HG02970 (cell line): Measurements from ENCODE around the gene SIRT7.

Source experiments
- ATAC-seq: cut with Tn5 transposase; IDR thresholded peaks from one replicate; pipeline ENCODE4 v1.9.1; 2021; ENCODE audit warnings: mild to moderate bottlenecking, moderate library complexity, moderate number of reproducible peaks; ENCODE audit not compliant: unreplicated experiment, low FRiP score

Gene SIRT7

DNA sequence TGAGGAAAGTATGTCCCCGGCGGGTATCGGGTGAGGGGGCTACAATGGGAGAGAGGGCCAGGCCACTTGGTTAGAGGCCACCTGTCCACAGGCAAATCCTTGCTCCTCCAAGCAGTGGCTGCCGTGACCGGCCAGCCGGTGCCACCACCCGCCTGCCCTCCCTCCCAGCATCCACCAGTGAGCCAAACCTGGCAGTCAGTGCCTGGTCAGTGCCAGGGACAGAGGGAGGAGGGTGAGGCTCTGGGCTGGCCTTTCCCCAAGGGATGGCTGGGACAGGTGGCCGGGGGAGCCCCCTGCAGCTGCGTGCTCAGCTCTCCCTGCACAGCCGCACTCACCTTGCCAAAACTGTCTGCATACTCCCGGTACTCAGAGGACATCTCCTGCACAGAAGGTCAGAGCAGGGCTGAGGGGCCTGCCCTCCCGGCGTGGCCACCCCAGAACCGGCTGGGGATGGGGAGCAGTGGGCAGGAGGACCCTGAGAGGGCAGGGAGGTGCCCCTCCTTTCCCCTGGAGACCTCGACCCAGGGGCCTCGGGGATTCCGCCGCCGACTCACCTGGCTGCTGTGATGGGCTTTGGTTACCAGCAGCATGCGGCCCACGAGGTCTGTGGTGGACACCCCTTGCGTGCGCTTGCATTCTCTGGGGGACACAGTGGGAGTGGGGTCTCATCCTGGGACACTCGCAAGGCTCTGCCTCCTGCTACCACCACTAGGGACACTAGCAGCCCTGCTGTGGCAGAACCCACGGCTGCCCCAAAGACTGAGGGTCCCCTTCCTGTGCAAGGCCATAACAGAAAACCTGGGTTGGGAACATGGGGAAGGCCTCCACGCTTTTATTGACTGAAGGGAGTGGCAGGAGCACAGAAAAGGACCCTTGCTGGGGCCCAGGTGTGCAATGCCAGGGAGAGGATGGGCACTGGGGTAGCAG, 10.5 kb downstream of the SIRT7 start:
- ATAC-seq, result no peak

GRCh38 chr17:81906476-81907218, 11.3 kb downstream of the SIRT7 start:
- ATAC-seq, result no peak

- no peak for ATAC-seq
Observed at GRCh38 chr17:81905993-81906392, 12.0 kb downstream of the SIRT7 start.

DNA sequence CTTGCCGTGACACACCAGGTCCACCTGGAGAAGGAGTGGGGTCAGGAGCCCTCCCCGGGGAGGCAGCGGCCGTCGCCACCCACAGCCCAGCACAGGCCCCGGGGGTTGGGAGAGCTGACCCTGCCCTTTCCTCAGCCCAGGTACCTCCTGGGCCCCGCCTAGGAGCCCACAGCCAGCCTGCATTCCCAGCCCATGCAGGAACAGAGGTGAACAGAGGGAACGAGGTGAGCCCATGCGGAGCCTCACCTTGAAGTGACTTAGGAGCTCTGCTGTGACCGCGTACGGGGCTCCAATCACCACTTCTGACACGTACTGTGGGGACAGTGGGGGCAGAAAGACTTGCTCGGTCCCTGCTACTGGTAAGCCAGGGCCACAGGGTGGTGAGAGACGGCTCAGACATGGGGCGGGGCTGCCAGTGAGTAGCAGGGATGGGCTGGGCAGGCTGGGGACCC, 12.5 kb downstream of the SIRT7 start:
- no peak for ATAC-seq

DNA sequence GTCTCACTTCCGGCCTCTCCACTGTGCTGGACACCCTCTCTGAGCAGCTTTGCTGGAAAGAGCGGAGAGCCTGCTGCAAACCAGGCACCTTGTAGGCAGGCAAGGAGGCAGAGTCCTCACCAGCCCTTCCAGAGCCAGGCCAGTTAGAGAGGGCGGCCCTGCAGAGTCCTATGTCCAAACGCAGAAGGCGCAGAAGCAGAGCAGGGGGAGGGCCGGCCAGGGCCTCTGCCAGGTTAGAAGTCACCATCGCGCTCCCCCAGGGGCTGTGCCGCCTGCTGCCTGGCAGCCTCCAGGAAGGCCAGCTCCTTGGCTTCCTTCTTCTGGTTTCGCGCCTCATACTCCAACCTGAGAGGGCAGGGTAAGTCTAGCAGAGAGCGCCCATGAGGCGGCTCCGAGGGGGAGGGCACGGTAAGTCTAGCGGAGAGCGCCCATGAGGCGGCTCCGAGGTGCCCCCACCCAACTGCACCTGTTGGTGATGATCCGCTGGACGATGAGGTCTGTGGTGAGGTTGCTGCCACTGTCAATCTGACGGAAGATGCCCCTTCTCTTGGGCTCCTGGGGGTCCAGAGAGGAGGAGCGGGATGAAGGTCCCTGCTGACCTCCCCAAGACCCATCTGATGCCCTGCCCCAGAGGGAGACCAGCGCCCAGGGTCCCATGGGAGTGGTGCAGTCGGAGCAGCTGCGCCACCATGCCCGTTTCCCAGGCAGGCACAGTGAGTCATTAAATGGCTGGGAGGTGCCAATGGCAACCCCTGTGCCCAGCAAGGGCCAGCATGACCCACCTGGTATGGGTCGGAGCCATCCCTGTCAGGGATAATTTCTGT, 13.2 kb downstream of the SIRT7 start:
- no peak for ATAC-seq

- ATAC-seq, result no peak
Observed at GRCh38 chr17:81903896-81904599, 13.9 kb downstream of the SIRT7 start.

- ATAC-seq, result no peak
Observed at GRCh38 chr17:81903415-81903831, 14.6 kb downstream of the SIRT7 start.

DNA sequence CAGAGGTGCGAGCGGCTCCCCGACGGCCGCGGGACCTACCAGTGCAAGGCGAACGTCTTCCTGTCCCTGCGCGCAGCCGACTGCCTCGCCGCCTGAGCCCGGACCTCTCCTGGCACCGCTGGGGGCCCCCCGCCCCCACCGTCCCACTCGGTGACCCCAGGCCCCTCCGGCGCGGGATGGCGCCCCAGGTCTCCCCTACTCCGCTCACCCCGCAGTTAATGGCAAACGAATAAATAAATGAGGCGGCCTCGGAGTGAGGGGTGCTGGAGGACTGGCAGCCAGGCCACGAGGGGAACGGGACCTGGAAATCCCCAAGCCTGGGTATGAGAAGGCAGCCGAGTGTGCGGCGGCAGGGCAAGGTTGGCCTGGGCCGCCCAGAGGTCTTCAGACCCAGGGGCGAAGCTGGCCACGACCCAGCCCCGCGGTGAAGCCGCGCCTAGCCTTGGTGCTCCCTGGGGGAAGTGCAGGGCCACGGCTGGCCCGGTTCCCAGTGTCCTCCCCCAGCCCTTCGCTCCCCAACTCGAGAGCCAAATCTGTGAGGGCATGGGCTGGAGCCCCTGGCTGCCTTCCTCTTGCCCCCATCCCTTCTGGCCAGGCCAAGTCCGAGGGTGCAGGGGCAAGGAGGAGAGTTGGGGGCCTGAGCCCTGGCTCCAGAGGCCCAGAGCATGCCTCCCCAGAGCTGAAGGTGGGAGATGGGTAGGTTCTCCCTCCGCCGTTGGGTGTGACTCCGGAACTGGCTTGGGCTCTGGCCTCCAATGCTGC, 15.1 kb downstream of the SIRT7 start:
- no peak for ATAC-seq

DNA sequence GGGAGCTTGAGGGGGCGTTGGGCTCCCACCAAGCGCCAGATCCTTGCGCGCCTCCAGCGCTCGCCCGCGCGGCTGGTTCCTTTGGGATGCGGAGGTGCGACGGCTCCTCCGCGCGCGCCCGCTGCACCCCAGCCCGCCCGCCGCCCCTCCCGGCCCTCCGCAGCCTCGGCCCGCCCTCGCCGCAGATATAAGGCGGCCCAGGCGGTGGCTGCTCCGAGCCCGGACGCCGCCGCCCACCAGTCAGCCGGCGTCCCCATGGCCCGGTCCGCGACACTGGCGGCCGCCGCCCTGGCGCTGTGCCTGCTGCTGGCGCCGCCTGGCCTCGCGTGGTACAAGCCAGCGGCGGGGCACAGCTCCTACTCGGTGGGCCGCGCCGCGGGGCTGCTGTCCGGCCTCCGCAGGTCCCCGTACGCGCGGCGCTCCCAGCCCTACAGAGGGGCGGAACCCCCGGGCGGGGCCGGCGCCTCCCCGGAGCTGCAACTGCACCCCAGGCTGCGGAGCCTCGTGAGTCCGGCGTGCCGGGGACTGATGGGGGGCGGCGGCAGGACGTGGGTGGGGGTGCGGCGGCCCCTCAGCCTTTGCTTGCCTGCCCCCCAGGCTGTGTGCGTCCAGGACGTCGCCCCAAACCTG, 15.8 kb downstream of the SIRT7 start, which contains the start of gene NPB:
NPB (plus strand) TSS at position 216 of the 630 bp plus-strand sequence; CDS start at position 256, 40 bp downstream.
- no peak for ATAC-seq

GRCh38 chr17:81901167-81902022, 16.6 kb downstream of the SIRT7 start:
- no peak for ATAC-seq

GRCh38 chr17:81900181-81900820, 17.7 kb downstream of the SIRT7 start:
- ATAC-seq, result no peak

DNA sequence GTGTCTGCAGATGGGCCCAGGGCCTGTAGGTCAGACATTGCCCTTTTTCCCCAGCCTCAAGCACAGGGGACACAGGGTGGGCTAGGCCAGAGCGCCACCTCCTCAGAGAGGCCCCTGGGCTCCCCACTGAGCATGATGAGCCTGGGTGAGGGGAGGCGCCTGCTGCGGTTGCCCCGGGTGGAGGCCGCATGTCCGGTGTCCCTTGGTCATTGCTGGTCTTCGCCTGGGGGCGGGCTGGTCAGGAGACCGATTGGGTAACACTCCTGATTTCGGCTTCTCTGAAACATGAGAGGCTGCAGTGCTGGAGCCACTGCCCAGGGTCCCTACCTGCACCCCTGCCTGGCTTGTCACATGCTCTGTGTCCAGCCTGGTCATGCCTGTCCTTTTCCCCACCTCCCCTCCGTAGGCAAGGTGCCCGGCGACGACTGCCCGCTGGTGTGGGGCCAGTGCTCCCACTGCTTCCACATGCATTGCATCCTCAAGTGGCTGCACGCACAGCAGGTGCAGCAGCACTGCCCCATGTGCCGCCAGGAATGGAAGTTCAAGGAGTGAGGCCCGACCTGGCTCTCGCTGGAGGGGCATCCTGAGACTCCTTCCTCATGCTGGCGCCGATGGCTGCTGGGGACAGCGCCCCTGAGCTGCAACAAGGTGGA, 18.3 kb downstream of the SIRT7 start:
- ATAC-seq, result no peak

- no peak for ATAC-seq
Observed at GRCh38 chr17:81898885-81899284, 19.1 kb downstream of the SIRT7 start.

DNA sequence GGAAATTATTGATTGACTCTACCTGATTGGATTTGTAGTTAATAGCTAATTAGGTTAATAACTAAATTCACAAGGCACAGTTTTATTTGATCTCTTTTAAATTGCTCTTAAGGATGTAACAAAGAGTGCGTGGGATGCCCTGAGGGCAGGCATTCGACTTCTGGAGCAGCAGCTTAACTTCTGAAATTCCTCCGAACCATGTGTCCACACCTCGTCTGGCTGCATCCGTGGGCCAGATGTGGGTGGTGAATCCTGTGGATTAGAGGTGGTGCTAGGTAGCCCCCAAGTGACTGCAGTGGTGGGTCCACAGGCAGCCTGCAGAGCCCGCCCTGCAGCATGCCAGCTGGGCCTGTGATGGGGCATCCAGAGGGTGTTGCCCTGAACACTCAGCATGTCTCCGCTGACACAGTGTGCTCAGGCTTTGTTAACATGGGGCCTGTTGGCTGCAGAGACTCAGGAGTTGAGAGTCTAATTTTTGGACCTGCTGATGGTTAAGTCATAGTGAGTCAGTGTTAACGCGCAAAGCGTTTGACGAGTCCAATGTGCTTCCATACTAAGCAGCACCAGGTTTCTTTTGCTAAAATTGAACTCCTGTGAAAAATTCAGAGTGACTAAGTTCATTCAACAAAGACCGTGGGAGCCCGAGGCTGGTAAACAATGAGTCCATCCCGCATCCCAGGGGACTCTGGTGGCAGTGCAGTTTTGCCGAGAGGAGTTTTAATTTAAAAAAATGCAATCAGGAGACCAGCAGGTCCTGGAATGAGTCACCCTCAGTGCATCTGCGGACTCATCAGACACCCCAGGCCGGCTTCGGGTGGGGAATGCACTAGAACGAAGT, 19.7 kb downstream of the SIRT7 start:
- no peak for ATAC-seq

- ATAC-seq, result no peak
Observed at GRCh38 chr17:81895400-81895799, 22.6 kb downstream of the SIRT7 start.

DNA sequence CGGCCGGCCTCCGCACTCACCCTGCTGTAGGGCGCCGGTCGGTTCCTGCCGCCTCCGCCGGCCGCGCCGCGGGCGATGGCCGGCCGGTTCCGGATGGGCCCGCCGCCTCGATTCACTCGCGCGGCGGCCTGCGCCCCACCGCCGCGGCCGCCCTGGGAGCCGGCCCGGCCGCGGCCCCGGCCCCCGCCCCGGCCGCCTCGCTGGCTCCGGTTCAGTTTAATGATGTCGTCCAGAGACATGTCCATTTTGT, 26.7 kb downstream of the SIRT7 start:
- ATAC-seq, result no peak
